Superior temporal gyrus (tissue), 1 donor: Measurements from ENCODE around the gene SHF.

Experiments used
- DNase-seq: peaks from one replicate; pipeline ENCODE4 v3.0.0-alpha.2; 2016; ENCODE audit errors: extremely low spot score

SHF gene

DNA sequence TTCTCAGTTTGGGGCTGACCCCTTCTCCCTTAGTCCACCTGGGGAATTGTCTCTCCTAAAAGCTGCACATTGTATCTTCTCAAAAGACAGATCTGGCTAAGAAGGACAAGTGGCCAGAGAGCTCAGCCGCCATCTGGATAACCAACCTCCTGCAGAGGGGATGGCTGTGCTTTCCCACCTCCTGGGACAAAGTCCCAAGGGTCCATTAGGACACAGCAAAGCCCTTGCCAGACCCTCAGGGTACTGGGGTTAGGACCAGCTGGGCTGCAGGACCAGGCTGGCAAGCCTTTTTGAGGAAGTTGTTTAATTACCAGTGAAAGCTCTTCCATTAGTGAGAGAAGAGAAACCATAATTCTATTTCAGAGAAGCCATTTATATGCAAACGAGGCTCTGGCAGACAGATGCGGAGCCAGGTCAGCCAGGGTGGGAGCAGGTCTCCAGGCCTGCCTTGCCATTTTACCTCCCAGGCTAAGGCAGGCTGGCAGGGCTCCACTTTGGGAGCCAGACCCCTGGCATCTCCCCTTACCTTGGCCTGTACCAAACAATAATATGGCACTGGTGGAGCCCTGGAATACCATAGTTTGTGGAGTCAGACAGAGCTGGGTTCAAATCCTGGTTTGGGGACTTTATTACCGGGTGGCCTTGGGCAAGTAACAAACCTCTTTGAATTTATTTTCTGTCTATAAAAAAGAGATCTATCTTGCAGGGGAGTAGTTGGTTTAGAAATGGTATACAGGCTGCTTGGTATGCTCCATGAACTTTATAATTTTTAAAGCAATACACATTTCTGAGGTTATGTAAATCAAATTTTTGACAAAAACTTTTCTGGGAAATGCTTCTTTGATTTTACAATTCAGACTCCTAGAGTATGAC, 17.9 kb downstream of the SHF start:
- DNase-seq: no peak

DNA sequence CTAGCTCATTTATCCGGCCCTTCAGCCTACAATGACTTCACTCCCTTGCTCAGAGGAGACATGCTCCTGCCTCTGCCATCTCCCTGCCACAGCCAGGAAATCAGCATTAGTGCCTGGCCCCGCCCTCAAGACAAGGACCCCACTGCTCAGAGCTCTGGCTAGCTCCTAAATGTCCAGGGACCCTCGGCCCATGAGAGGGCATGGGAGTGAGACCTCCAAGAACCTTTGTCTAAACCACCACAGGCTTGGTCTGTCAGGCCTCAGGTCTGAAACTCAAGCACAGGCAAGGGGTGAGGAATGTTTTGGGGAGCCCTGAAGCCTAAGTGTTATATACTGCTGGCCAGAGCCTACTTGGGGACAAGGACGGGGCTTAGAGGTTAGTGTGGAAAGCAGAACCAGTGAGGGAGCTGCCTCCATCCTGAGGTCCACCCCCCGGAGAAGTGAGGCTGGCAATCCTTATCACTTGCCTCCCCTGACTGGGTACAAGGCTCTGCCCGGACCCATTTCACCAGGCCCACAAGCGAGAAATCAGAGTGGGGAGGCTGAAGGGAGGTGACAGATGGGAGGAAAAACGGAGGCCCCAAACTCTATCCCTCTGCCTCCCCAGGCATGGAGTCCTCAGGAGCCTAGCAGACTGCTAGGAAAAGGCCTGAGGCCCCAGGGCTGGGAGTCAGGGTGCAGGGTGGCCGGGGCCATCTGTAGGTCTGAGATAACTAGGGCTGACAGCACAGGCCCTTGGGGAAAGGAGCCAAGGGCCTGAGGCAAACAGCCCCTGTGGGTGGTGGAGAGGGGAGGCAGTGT, 18.8 kb downstream of the SHF start:
- DNase-seq: no peak

DNA sequence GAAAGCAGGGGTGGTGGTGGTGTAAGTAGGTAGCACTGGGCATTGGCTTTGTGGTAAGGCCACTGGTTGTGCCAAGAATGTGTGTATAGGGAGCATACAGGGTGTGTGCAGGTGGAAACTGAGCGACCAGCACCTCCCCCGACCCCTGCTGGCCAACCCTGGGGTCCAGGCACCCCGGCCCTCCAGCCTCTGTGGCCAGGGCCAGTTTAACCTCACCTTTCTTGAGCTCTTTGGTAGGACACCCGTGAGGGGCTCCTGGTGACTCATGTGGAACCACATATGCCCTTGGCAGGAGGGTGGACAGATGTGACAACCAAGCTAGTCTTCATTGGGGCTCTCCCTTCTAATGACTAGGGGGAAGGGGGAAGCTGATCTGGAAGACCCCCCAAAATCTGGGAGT, 19.5 kb downstream of the SHF start:
- no peak for DNase-seq

DNA sequence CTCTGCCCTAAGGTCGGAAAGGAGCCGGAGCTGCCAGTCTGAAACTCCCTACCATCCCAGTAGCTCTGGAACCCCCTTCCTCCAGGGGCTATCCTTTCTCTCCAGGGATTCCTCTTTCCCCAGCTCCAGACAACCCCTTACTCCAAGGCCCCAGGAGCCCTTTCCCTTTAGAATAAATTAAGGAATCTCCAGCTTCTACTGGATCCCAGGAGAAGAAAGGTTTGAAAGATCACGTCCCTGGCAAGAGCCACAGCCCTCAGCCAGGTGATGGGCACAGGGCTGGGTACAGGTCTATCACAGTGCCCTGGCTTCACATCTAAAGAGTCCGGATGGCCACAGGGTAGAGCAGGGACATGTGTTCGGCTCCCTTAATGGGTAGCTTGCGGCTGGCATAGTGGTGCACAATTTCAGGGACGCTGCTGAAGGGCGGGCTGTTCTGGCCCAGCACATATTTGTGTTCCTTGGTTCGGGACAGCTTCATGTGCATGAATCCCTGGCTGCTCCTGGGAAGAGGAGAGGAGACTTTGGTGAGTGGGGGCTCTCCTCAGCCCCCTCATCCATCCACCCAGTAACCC, 20.0 kb downstream of the SHF start:
- DNase-seq: no peak

DNA sequence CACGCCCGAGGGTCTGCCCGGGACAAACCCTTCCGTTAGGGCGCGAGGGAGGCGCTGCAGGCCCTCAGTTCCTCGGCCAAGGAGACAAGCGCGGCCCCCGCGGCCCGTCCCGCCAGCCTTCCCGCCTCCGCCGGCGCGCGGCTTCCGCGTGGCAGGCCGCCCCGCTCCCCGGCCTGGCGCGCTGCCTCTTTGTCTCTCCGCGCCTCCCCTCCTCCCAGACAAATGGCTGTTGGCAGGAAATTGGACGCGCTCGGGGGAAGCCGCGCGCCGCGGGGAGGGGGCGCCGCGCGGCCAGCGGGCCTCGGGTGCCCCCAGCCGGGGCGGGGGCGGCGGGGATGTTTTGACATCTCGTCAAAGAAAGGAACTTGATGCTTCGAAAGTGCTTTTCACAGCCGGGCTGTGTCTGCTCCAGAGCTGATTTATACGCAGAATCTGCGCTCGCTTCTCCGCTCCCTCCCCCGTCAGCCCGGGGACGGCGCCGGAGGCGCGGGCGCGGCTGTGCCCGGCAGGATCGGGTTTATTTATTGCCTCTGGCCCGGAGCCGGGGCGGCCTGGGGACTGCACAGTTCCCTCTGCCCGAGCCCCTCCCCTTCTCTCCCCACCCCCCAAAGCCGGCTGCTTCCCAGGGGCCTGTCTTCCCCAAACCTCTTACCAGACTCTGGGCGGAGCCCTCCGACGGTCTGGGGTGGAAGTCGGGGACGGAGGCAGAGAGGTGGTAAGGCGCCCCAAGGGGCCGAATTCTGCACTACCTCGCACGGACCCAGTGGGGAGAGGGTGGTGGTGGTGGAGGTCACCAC, 20.7 kb downstream of the SHF start:
- peak; percentile 87 for DNase-seq

DNA sequence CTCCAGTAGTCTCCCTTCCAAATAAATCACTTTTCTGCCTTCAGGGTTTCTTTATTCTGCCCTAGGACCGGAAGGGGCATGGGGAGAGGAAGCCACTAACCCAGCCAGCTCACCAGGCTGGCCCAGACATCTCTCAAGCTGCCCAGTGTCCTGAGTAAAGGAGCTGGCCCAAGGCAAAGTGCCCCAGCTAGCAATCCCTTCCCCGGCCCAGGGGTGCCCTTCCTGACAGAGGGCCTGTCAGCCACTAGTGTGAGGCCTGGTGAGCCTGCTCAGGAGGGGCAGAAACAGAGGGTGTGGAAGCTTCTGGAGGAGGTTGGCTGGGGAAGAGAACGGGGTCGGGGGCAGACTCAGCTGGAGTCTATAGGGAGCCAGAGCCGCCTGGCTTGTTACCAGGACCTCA, 22.2 kb downstream of the SHF start:
- DNase-seq: no peak

DNA sequence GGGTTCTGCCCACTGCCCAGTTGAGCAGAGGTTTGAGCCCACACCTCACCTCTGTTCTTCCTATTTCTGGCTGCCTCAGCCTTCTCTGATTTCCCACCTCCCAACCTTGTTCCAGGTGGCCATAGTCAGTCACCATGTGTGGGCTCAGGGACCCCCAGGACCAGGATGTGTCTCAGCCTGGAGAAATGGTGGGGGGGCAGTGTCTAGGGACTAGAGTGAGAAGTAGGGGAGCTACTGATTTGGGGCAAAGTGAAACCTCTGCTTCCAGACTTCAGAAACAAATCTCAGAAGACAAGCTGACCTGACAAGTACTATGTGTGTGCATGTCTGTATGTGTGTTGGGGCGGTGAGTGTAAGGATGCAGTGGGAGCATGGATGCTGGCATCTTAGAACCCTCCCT, 22.9 kb downstream of the SHF start:
- DNase-seq: no peak

DNA sequence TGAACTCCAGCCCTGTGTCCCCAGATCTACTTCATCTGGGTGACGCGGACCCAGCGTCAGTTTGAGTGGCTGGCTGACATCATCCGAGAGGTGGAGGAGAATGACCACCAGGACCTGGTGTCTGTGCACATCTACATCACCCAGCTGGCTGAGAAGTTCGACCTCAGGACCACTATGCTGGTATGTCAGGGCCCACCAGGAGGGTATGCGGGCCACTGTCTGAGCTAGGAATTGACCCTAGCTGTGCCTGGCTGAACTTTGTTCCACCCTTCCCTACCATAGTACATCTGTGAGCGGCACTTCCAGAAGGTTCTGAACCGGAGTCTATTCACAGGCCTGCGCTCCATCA, 24.3 kb downstream of the SHF start:
- DNase-seq: no peak

DNA sequence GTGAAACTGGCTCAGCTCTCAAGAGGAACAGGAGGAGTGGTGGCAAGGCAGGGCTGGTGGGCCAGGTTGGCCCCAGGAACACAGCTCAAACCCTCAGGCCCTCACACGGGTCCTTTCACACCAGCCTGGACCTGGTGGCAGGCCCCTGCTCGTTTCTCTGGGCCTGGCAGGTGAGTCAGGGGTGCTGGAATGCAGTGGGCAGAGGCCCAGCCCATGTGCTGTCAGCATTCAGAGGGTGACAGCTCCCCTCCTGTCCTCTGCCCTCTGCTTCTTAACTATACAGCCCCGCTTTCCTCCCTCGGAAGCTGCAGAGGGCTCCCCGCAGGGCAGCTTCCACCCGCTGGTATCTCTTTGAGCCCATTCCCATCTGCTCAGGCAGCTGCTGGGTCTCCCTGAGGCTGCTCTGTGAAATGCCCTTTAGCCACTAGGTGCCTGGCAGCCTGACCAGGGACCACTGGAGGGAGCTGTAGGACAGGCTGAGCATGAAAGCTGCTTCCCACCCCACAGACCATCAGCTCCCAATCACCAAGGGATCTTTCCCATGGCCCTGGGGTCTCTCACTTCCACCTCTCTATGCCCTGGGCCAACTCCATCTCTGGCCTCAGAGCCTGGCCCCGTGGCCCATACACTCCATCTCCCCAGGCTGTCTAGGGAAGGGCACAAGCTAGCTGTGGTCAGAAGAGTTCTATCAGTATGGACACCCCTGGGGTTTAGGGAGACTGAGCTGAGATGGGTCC, 24.8 kb downstream of the SHF start:
- DNase-seq: peak; percentile 86

DNA sequence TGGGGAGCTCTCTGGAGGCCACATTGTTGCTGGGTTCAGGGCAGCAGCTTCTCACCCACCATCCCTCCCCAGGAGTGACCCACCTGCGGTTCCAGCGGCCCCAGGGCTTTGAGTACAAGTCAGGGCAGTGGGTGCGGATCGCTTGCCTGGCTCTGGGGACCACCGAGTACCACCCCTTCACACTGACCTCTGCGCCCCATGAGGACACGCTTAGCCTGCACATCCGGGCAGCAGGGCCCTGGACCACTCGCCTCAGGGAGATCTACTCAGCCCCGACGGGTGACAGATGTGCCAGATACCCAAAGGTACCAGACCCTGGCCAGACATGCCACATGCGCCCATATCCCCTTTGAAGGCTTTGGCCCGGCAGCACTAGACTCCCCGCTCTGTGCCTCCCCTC, 26.1 kb downstream of the SHF start:
- no peak for DNase-seq

DNA sequence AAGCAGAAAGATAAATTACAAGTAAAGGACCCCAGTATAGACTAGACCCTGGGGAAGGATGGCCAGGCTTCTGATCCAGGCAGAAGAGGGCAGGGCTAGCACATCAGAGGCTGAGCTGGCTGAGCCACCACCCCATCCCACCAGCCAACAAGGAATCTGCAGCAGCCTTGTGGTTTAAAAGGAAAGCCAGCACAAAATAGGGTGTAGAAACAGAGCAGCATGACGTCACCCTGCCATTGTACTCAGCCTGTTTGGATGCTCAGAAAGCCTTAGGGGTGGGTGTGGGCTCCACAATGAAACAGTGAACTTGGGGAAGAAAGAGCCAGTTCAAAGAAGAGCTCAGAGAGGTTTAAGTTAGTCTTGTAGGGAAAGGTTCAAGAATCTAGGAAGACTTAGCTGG, 29.8 kb downstream of the SHF start:
- DNase-seq: peak; percentile 87

DNA sequence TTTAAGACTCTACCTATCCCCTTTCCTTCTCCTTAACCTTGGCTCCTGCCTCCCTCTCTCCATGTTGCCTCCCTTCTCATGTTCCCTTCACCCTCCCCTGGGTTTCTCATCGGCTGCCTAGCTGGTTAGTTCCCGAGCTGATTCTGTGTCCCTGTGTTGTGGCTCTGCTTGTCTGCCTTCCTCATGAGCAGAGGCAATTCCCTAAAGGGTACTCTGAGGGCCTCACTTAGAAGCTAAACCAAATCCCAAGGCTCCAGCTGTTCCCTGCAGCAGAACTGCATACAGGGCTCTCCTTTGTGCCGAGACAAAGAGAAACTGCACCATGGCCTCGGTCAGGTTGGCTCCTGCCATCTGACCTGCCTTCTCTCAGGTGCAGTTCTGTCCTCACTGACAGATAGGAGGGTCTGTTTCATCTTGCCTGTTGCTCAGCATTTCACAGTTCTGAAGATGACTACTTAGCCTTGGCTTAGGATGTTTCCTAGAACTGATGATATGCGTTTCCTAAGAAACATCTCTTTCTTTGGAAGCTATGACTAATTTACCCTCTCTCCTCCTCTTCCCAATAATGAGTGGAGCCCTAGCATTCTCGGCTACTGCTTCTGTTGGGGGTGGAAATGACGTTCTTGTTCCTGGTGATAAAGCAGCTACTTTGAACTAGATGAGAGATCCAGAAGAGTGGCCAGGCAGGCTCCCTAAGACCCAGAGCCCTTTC, 30.9 kb downstream of the SHF start:
- DNase-seq: peak; percentile 44

DNA sequence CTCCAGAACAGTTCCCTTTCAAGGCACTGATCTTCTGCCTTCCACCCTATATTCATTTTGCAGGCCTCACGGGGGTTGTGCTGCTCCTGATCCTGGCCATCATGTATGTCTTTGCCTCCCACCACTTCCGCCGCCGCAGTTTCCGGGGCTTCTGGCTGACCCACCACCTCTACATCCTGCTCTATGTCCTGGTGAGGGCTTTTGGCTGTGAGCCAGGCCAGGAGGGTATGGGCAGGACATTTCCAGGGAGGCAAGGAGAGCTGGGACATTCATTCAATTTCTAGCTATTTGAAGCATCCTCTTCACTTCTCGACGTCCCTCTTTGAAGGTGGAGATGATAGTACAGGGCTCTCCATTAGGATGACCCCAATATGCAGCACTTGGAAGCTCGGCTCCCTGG, 32.0 kb downstream of the SHF start:
- no peak for DNase-seq

DNA sequence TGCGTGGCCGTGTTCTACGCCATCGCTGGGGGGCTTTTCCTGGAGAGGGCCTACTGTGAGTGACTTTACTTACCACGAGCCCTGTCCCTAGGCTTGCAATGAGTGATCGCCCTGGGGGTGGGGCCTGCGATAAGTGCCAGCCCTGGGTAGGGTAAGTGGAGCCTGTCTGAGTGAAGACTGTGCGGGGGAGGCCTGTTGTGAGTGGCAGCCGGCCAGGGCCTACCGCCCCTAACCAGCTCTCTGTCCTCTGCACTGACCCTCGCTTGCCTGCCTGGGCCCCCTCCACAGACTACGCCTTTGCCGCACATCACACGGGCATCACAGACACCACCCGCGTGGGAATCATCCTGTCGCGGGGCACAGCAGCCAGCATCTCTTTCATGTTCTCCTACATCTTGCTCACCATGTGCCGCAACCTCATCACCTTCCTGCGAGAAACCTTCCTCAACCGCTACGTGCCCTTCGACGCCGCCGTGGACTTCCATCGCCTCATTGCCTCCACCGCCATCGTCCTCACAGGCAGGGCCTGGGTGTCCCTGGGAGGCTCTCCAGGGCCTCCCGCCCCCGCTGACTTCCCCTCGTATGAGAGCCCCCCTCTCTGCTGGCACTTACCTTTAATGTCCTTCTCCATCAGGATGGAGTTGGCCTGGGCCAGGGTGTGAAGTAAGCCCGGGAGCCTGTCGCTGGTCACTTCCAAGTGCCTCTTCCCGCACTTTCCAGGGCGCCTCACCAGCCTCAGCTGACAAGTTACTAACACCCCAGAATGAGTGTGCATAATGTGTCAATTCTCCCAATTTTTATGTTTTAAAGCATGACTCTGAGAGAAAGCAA, 35.6 kb downstream of the SHF start:
- no peak for DNase-seq

DNA sequence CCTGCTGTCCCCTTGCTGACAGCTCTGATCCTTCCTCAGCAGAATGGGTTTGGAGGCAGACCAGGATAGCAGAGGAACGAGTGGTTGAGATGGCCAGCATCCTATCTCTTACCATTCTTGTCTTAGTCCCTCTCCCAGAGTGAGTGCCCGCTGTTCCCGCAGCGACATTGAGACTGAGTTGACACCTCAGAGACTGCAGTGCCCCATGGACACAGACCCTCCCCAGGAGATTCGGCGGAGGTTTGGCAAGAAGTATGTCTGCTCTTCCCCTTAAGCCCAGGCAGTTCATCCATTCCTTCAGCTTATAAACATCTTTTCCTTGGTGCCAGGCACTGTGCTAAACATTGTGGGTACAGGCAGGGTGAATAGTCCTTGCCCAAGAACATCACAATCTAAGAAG, 36.8 kb downstream of the SHF start:
- no peak for DNase-seq

DNA sequence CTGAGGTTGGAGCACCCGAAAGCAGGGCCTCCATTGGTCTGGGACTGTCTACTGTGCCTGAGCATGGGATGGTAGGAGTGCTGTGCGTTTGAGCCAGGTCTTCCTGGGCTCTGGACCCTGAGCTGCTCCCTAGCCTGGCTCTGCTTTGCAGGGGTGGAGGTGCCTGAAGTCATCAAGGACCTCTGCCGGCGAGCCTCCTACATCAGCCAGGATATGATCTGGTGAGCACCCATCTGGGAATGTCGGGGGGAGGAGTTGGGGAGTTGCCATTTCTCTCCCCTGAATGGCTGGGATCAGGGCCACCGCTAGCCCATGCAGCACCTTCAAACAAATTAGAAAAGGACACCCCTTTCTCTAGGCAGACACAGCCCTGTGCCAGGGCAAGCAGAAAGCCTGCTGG, 37.3 kb downstream of the SHF start:
- DNase-seq: no peak

DNA sequence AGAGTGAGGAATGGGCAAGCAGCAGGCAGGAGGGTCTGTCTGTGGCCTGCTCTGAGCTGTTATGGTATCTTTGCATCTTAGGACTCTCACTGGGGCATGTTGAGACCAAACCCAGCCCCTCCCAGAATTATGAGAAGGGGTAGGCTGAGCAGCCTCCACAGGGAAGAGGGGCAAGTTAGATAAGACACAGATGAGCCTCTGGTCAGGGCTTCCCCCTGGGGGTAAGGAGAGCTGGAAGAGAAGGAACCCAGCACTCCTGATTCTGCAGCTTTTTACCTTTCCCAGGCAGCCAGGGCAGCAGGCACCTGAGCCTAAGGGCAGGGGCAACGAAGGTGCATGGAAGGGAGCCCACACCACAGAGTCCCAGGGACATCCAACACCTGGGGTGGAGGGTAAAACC, 38.7 kb downstream of the SHF start:
- DNase-seq: no peak

DNA sequence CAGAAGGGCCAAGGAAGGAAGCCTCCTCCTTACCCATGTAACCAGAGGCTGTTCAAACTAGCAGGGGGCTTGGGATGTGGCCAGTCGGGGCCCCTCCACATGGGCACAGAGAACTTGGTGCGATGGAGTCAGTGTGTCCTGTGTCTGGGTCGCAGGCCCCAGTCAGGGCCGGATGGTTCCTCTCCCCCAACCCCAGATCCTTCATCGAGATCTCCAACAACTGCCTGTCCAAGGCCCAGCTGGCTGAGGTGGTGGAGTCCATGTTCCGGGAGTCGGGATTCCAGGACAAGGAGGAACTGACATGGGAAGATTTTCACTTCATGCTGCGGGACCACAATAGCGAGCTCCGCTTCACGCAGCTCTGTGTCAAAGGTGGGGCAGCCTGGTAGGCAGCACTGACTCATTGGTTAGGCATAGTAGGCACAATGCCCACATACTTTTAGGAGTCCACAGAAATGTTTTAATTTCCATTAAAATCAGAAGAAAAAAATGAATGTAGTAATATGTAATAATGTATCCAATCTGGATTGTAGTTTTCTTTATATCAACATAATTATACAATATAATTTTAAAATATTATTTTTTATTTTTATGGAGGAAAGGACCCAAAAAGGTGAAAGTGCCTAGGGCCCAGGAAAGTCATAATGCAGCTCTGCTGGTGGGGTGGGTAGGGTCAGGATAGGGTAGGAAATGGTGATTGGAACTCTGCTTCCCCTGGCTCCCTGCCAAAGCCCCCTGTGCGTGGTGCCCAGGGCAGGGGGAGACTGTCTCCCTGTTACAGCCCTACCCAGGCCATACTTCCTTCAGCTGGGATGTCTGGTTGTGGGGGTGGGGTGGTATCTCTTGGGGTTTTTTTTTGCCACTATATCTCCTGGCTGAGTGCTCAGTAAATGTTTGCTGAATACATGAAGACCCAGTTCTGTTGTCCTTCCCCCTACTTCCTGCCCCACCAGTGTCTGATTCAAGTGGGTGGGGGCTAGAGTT, 39.4 kb downstream of the SHF start:
- no peak for DNase-seq

DNA sequence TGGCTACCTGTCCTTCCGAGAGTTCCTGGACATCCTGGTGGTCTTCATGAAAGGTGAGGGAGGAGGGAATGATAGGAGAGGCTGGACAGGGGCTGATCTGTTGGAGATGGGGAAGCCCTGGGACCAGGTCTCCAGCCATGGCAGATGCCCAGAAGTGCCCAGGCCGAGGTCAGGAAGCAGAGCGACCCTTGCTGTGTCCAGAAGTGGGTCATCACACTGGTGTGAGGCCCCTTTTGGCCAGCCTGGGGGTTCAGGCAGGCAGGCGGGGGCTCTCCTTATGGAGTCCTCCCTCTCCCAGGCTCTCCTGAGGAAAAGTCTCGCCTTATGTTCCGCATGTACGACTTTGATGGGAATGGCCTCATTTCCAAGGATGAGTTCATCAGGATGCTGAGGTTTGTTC, 40.2 kb downstream of the SHF start:
- no peak for DNase-seq
